Stimulated activated CD4-positive, alpha-beta T cell treated with anti-CD3 and anti-CD28 coated beads, Interleukin-12 subunit alpha, Interleukin-12 subunit beta, amount 100 ng/mL, for 4 hours (primary cell): Measurements from ENCODE around the gene SGMS2.
"Not testable (repeated sequence)": the region's sequence is repeated elsewhere in the genome, so short reads cannot be mapped to it uniquely, and the experiment has no call there.

Source experiments
- DNase-seq: peaks from one replicate; pipeline ENCODE4 v3.0.0-alpha.2; 2020

SGMS2 gene

DNA sequence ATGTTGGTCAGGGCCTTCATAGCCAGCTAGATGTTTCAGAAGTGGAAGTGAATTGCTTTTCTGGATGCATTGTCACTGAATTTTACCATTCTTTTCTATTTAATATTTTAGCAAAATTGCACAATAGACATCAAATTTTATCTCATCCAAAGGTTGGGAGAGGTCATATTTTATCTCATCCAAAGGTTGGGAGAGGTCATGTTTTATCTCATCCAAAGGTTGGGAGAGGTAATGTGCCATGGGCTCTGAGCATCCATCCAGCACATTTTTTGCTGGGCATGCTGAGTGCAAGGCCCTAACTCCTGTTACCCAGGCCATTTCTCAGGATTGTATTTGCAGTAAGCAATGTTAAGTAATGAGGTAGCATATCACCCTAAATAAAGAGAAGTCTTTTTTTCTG lies 91.9 kb downstream of the SGMS2 start:
- DNase-seq: no peak

DNA sequence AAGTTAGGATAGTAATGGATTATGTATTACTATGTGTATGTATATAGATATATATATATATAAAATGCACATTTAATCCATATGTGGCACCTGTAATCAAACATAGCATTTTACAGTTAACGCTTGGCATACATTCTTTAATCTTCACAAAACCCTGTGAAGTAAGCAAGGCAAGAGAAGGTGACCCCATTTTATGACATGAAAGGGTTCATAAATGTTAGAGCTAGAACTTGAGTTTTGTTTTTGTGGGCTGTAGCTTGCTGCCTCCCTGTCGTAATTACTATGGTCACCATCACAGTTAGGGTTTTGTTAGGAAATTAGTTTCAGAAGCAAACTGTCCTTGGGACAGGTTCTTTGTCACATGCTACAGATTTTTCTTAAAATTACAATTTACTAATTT lies 92.8 kb downstream of the SGMS2 start:
- no peak for DNase-seq

DNA sequence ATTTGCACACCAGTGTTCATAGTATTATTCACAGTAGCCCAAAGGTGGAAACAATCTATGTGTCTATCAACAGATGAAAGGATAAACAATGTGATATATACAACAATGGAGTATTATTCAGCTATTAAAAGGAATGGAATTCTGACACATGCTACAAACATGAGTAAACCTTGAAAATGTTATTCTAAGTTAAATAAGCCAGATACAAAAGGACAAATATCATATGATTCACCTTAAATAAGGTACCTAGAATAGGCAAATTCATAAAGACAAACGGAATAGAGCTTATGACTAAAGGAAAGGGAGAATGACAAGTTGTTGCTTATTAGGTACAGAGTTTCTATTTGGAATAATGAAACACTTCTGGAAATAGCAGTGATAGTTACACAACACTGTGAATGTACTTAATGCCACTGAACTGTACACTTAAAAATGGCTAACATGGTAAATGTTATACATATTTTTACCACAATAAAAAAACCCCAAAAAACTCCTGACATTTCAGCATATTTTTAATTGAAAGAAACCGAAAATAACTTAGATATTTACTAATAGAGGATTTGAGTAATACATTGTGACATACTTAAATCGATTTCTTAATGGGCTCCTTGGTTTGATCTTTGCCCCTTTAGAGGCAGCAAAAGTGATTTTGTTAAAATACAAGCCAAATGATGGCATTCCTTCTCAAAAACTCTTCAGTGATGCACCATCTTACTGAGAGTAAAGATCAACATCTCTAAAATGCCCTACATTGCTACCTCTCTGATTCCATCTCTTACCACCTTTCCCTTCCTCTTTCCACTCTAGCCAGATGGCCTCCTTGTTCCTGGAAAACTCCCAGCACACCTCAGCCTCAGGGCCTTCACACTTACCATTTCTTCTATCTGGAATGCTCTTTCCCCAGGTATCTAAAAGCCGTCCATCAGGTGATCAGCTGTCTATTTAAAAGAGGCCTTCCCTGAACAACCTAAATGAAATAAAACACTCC lies 98.0 kb downstream of the SGMS2 start:
- no peak for DNase-seq

DNA sequence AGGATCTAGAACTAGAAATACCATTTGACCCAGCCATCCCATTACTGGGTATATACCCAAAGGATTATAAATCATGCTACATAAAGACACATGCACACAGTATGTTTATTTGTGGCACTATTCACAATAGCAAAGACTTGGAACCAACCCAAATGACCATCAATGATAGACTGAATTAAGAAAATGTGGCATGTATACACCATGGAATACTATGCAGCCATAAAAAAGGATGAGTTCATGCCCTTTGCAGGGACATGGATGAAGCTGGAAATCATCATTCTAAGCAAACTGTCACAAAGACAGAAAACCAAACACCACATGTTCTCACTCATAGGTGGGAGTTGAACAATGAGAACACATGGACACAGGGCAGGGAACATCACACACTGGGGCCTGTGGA lies 101.0 kb downstream of the SGMS2 start:
- DNase-seq: not testable (repeated sequence)

DNA sequence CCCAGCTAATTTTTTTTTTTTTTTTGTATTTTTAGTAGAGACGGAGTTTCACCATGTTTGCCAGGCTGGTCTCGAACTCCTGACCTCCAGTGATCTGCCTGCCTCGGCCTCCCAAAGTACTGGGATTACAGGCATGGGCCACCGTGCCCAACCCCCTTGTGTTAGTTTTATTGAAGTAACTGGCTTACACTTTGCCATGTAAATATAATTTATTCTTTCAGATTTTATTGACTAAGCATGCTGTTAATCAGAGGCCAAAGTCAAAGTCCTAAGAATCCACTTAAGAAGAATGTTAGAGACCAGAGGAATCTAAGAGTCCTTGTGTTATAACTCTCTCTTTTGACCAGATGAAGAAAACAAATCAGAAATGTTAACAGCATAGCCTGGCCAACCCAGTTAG lies 102.1 kb downstream of the SGMS2 start:
- not testable (repeated sequence) for DNase-seq

DNA sequence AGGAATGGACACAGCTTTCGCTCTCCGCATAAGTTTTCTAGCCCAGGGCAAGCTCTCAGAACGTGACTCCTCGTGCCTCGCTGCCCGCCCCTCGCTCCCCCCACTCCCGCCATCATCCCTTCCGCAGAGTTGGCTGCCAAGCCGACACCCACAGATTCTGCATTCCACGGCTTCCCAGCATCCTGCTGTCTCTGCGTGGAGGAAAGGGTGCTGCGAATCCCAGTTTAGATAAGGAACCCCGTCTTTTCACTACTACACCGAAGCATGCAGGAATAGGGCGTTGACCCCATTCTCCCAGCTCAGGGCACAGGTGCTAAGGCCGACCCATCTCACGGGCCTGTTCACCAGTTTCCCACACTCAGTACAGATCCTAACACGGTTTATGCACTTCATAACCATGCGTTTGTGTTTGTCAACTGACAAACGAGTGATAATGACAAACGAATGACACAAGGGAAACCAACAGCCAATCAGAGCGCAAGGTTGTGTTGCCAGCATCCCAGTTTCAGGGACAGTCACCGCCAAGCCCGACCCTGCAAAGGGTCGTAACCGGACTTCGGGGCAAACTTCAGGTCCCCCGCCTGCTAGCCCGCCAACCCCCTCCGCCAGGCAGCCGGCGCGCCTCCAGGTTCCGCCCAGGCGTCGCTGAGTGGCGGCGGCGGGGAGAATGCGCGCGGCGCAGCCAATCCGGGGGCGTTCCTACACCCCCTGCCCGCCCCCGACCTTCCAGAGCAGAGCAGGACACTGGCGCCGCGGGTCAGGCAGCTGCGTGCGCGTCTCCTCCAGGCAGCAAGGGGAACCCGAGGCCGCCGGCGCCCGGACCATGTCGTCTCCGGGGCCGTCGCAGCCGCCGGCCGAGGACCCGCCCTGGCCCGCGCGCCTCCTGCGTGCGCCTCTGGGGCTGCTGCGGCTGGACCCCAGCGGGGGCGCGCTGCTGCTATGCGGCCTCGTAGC lies 106.4 kb downstream of the SGMS2 start, which contains the start of gene CYP2U1:
TSS of gene CYP2U1 (plus strand) at position 729 of the 954 bp plus-strand sequence. CDS start at position 824, 95 bp downstream.
- peak; percentile 73 for DNase-seq

DNA sequence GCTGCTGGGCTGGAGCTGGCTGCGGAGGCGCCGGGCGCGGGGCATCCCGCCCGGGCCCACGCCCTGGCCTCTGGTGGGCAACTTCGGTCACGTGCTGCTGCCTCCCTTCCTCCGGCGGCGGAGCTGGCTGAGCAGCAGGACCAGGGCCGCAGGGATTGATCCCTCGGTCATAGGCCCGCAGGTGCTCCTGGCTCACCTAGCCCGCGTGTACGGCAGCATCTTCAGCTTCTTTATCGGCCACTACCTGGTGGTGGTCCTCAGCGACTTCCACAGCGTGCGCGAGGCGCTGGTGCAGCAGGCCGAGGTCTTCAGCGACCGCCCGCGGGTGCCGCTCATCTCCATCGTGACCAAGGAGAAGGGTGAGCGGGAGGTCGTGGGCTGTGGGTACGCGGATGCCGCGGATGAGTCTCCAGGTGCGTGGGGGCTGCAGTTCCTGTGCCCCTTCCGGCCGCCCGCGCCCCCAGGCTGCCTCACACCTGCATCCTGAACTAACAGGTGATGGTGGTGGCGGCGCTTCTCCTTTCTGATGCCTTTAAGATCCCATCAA lies 107.1 kb downstream of the SGMS2 start:
- peak; percentile 24 for DNase-seq

DNA sequence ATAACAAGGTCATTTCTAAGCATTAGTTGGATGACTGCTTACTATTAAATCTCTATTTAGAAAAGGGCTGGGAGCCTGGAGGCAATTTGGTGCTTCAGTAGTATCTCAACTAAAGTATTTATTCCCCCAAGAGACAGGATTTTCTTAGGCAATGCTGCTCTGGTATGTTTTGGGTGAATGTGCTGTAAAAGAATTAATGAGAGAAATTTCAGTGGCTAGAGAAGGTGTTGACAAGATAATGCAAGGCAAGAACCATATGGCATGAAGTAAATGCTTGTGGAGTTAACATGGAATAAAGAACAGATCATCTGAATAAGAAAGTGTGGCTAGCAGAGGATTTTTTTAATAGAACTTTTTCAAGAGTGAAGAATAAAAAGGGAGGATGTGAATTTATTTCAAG lies 110.5 kb downstream of the SGMS2 start:
- DNase-seq: no peak

DNA sequence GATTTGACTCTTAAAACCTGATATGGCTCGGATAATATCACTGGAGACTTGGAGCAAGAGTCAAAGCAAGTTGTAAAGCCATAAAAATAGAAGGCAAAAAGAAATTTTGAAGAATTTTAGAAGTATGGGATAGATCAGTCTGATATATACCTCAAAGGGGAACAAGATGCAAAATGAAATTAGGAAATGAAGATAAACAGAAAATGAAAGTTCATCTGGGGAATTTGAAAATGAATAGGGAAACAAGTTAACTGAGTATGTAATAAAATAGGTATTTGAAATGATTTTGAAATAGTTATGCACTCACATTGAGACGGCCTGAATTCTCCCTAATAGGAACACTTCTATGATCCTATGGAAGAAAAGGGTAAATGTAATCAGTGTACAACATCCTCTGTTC lies 112.3 kb downstream of the SGMS2 start:
- no peak for DNase-seq

DNA sequence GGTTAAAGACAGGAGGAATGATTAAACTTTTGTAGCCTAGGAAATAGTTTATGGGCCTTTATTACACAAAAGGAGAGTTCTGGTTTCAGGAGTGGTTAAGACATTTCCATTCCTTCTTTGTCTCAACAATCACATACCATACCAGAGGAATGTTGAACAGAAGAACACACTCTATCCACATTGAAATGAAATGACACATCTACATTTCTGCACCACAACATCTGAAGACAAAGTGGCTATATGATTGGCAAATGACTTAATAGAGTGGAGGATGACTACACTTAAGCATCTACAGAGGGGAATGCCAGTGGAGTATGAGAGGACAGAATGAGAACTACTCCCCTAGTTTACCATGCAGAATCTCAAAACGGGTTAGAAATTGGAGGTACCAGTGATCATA lies 114.6 kb downstream of the SGMS2 start:
- no peak for DNase-seq

DNA sequence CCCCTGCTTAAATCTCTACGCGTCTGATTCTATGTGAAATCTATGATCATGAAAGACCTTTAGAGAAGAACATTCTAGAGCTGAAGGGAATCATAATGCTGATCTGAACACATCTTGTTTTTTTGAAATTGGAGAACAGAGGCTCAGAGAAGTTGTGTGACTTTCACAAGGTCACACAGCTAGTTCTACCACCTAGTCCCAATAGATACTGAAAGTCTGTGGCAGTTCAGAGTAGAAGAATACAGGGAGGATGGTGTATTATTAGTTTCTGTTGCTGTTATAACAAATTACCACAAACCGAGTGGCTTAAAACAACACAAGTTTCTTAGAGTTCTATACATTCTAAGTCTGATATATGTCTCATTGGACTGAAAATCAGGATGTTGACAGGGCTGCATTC lies 121.1 kb downstream of the SGMS2 start:
- no peak for DNase-seq

DNA sequence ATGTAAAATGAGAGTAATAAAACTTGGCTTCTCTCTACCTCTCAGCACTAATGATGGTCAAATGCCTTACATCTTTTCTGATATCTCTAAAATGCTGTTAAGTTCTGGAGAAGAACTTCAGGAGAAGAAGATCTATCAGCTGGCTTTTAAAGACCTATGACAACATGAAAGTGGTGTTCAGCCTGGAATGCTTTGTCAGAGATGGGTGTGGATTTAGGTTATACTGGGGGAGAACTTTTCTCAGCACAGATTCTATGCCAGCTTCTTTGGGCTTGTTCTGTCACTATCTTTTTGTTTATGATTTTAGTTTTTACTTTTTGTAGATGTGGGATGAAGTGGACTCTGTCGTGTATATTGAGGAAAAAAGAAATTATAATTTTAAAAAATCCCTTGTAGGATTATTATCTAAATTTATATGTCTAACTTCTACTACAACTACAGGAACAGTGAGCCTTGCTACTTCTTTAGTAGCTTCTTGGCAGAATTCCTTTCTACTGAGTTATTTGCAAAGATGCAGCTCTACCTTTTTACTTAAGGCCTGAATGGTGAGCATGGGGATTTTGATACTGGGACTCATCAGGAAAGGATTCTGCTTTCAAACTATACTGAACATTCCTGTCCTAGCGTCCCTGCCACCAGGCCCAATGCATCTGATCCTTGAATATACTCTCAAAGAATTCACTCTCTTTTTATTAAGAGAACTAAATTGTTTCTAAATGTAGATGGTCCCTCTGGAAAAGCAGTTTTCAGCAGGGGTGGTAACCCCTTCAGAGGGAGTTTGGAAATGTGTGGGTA lies 126.2 kb downstream of the SGMS2 start:
- DNase-seq: no peak

DNA sequence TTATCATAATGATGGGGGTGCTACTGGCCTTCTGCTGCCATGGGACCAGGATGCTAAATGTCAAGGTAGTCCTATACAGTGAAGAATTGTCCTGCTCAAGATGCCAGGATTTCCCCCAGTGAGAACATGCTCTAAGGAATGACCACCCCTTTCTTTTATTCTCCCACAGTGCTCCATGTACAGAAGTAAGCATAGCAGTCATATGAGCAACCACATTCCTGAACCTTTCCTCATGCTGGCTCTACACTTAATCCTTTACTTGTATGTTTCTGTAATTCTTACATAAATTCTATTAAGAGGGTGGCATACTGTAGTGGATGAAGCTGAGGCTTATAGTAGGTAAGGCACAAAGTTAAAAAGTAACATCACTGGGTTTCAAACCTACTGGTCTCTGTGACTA lies 126.8 kb downstream of the SGMS2 start:
- DNase-seq: no peak

DNA sequence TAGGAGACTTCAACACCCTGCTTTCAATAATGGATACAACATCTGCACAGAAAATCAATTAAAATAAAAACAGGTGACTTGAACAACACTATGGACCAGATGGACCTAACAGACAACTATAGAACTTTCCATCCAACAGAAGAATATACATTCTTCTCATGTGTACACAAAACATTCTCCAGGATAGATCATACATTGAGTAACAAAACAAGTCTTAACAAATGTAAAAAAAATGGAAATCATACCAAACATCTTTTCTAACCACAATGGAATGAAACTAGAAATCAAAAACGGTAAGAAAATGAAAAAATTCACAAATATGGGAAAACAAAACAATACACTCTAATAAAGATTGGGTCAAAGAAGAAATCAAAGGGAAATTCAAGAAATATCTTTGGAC lies 131.3 kb downstream of the SGMS2 start:
- DNase-seq: no peak
